ENCODE measurements around the gene UQCRH. TPM values are rescaled to one million over a fixed set of nuclear protein-coding genes. Genes with fewer than 3 reads are reported as not detected.
"Not testable (repeated sequence)": the region's sequence is repeated elsewhere in the genome, so short reads cannot be mapped to it uniquely, and the experiment has no call there.

UQCRH gene
- total RNA-seq, 4 donors from 2014 or later, result 230 to 300 (median 262) TPM

GRCh38 chr1:46343705-46344104 is 40.2 kb downstream of the UQCRH start:
- H3K36me3 ChIP-seq, result peaks cover 0 to 33% (median 0%) of the 10 kb centered on the region in 3 donors
- H3K4me3 ChIP-seq, result no peak overlapping the region
- peaks cover 0 to 19% (median 0%) of the 10 kb centered on the region in 4 donors for H3K4me1 ChIP-seq

DNA sequence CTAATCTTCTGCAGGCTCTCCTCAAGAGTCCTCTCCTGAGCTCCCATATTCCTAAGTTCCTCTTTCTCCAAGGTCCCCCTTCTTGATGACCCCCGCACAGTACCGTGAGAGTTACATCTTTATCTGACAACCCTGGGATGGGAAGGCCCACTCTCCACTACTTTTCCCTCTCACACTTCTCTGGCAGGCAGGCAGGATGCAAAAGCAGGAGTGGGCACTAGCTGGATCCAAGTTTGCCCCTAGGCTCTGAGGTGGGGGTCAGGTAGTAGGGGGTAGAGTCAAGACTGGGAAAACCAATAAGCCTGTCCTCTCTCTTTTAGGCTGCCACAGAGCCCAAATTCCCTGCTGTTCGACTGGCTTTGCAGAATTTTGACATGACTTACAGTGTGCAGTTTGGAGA is 41.0 kb downstream of the UQCRH start:
- Histone ChIP-seq H3K36me3 (peaks cover 0 to 40% (median 0%) of the 10 kb centered on the region in 3 donors), H3K4me3 (no peak overlapping the region), H3K4me1 (peaks cover 0 to 16% (median 0%) of the 10 kb centered on the region in 4 donors), H3K27me3 (no peaks in the 10 kb centered on the region), H3K27ac (no peak overlapping the region), H3K9me3 (no peaks in the 10 kb centered on the region)
- DNase-seq, result no peak
- TF ChIP-seq POLR2A (IDR thresholded peaks at IDR 0.05), result no peak
- TF ChIP-seq, protein P1, sequence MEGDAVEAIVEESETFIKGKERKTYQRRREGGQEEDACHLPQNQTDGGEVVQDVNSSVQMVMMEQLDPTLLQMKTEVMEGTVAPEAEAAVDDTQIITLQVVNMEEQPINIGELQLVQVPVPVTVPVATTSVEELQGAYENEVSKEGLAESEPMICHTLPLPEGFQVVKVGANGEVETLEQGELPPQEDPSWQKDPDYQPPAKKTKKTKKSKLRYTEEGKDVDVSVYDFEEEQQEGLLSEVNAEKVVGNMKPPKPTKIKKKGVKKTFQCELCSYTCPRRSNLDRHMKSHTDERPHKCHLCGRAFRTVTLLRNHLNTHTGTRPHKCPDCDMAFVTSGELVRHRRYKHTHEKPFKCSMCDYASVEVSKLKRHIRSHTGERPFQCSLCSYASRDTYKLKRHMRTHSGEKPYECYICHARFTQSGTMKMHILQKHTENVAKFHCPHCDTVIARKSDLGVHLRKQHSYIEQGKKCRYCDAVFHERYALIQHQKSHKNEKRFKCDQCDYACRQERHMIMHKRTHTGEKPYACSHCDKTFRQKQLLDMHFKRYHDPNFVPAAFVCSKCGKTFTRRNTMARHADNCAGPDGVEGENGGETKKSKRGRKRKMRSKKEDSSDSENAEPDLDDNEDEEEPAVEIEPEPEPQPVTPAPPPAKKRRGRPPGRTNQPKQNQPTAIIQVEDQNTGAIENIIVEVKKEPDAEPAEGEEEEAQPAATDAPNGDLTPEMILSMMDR (IDR thresholded peaks at IDR 0.05), result no peak

More at GRCh38 chr1:46343705-46344104, 40.2 kb downstream of the UQCRH start:
- no peak for TF ChIP-seq POLR2A (IDR thresholded peaks at IDR 0.05)
- TF ChIP-seq, protein P1 (IDR thresholded peaks at IDR 0.05), result no peak
- no peak for DNase-seq
- no peaks in the 10 kb centered on the region for H3K27me3 ChIP-seq
- H3K9me3 ChIP-seq, result no peaks in the 10 kb centered on the region
- H3K27ac ChIP-seq, result no peak overlapping the region

GRCh38 chr1:46345281-46345680 is 41.8 kb downstream of the UQCRH start:
- Histone ChIP-seq H3K36me3 (peaks cover 0 to 48% (median 0%) of the 10 kb centered on the region in 3 donors), H3K4me3 (no peak overlapping the region)
- no peak for TF ChIP-seq POLR2A (IDR thresholded peaks at IDR 0.05)
- TF ChIP-seq, protein P1 (IDR thresholded peaks at IDR 0.05), result no peak

GRCh38 chr1:46352363-46352762 is 48.9 kb downstream of the UQCRH start:
- Histone ChIP-seq H3K27ac (no peak overlapping the region), H3K4me3 (no peak overlapping the region), H3K9me3 (no peaks in the 10 kb centered on the region), H3K27me3 (no peaks in the 10 kb centered on the region), H3K4me1 (no peaks in the 10 kb centered on the region), H3K36me3 (peaks cover 0 to 79% (median 0%) of the 10 kb centered on the region in 3 donors)
- no peak for TF ChIP-seq POLR2A (IDR thresholded peaks at IDR 0.05)
- TF ChIP-seq, protein P1 (IDR thresholded peaks at IDR 0.05), result no peak
- DNase-seq, result no peak

More at GRCh38 chr1:46345281-46345680, 41.8 kb downstream of the UQCRH start:
- DNase-seq, result no peak
- no peaks in the 10 kb centered on the region for H3K27me3 ChIP-seq
- peaks cover 0 to 15% (median 0%) of the 10 kb centered on the region in 4 donors for H3K4me1 ChIP-seq
- no peaks in the 10 kb centered on the region for H3K9me3 ChIP-seq
- no peak overlapping the region for H3K27ac ChIP-seq

DNA sequence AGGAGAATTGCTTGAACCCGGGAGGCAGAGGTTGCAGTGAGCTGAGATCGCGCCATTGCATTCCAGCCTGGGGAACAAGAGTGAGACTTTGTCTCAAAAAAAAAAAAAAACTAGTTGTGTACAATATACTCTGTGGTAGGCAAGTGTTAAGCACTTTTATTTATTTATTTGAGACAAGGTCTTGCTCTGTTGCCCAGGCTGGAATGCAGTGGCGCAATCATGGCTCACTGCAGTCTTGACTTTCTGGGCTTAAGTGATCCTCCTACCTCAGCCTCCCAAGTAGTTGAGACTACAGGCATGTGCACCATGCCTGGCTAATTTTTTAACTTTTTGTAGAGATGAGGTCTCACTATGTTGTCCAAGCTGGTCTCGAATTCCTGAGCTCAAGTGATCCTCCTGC is 52.4 kb downstream of the UQCRH start:
- not testable (repeated sequence) for DNase-seq, H3K9me3 ChIP-seq, H3K4me3 ChIP-seq, H3K27ac ChIP-seq, H3K27me3 ChIP-seq, H3K4me1 ChIP-seq
- H3K36me3 ChIP-seq, result peaks cover 0 to 82% (median 0%) of the 10 kb centered on the region in 3 donors

GRCh38 chr1:46362158-46362557 is 58.7 kb downstream of the UQCRH start:
- H3K36me3 ChIP-seq, result peaks cover 0 to 81% (median 0%) of the 10 kb centered on the region in 3 donors
- no peaks in the 10 kb centered on the region for H3K4me1 ChIP-seq
- no peaks in the 10 kb centered on the region for H3K9me3 ChIP-seq
- H3K4me3 ChIP-seq, result no peak overlapping the region
- no peak overlapping the region for H3K27ac ChIP-seq
- no peak for DNase-seq
- TF ChIP-seq POLR2A (IDR thresholded peaks at IDR 0.05), result no peak
- TF ChIP-seq, protein P1 (IDR thresholded peaks at IDR 0.05), result no peak
- H3K27me3 ChIP-seq, result no peaks in the 10 kb centered on the region

Data from Peyer's patch (tissue), 4 donors.